Endothelial cell of umbilical vein (primary cell): ENCODE measurements around the gene CNPY1. TPM values are rescaled to one million over a fixed set of nuclear protein-coding genes. Genes with fewer than 3 reads are reported as not detected.

Experiments
- BruUV-seq: library from RNA; stranded (reverse); fragments of 400-500 nt; replicated peaks from 2 replicates; lab custom pipeline; 2021; lab: Mats Ljungman, UMichigan
- CTCF ChIA-PET: fragments of 300-600, 350-600 bp; sonication (Branson Sonifier 250); formaldehyde crosslinking; loops from one replicate; lab custom pipeline; 2021; ENCODE audit warnings: antibody characterized with exemption, inconsistent platforms; lab: Charles Lee
- POLR2A ChIA-PET: fragments of 300-600, 350-600 bp; sonication (Branson Sonifier 250); formaldehyde crosslinking; loops from one replicate; lab custom pipeline; 2021; ENCODE audit warnings: antibody characterized with exemption, inconsistent platforms; lab: Charles Lee
- DNase-seq: peaks from one replicate; pipeline ENCODE4 v3.0.0-alpha.2; 2011; ENCODE audit warnings: low read depth, low spot score
- FAIRE-seq: peaks from 2 replicates; lab custom pipeline; 2011; peaks lifted over from hg19 to GRCh38; lab: Jason Lieb, UNC
- H2AFZ ChIP-seq: 2 replicates; pipeline ENCODE4 v1.6.0; 2012; ENCODE audit warnings: low read depth, low read length, control low read depth, inconsistent platforms
- H3K27ac ChIP-seq: 2 replicates; pipeline ENCODE4 v1.5.1; 2011; ENCODE audit warnings: low read depth, mild to moderate bottlenecking, control low read depth, low read length, moderate library complexity; ENCODE audit not compliant: insufficient read depth
- H3K27me3 ChIP-seq, 2 experiments: 2 replicates each; pipeline versions ENCODE4 v1.6.0 to v1.6.1; 2011; ENCODE audit warnings: low read length in 2 of 2, mixed read lengths in 1 of 2; ENCODE audit not compliant: control insufficient read depth in 2 of 2, insufficient read depth in 2 of 2
- H3K36me3 ChIP-seq, 2 experiments: 2 replicates in 1 of 2; 3 replicates in 1 of 2; pipeline ENCODE4 v1.5.1; 2011; ENCODE audit warnings: low read length in 2 of 2, mild to moderate bottlenecking in 1 of 2, moderate library complexity in 1 of 2; ENCODE audit not compliant: control insufficient read depth in 2 of 2, insufficient read depth in 2 of 2; ENCODE audit errors: extremely low read depth in 1 of 2
- H3K4me1 ChIP-seq: 3 replicates; pipeline ENCODE4 v1.5.1; 2011; ENCODE audit warnings: mild to moderate bottlenecking, low read length; ENCODE audit not compliant: control insufficient read depth, insufficient read depth; ENCODE audit errors: extremely low read depth
- H3K4me2 ChIP-seq: 2 replicates; pipeline ENCODE4 v1.6.1; 2011; ENCODE audit warnings: low read length, control low read depth, mixed read lengths; ENCODE audit not compliant: insufficient read depth
- H3K4me3 ChIP-seq, 3 experiments: fragments of 200-600 bp in 1 of 3; sonication (generic), shearing (Covaris generic) in 1 of 3; replicated peaks in 1 of 3; 2 replicates each; pipeline ENCODE4 v1.5.1; 2011 to 2016; ENCODE audit warnings: control low read depth in 3 of 3, low read length in 3 of 3, mild to moderate bottlenecking in 2 of 3, inconsistent platforms in 1 of 3, low read depth in 1 of 3, moderate library complexity in 1 of 3; ENCODE audit not compliant: insufficient read depth in 1 of 3
- H3K79me2 ChIP-seq: 2 replicates; pipeline ENCODE4 v1.6.0; 2012; ENCODE audit warnings: low read length, inconsistent platforms; ENCODE audit not compliant: control insufficient read depth, insufficient read depth
- H3K9ac ChIP-seq: replicated peaks from 2 replicates; pipeline ENCODE3; 2011; ENCODE audit warnings: low read length, control low read depth; ENCODE audit not compliant: insufficient read depth; ENCODE audit errors: extremely low read depth
- H3K9me1 ChIP-seq: replicated peaks from 3 replicates; pipeline ENCODE4 v1.6.0; 2011; ENCODE audit warnings: mild to moderate bottlenecking, low read length; ENCODE audit not compliant: control insufficient read depth, insufficient read depth; ENCODE audit errors: extremely low read depth
- H3K9me3 ChIP-seq: replicated peaks from 2 replicates; pipeline ENCODE4 v1.5.1; 2012; ENCODE audit warnings: low read length, inconsistent platforms; ENCODE audit not compliant: control insufficient read depth, insufficient read depth
- H4K20me1 ChIP-seq: replicated peaks from 2 replicates; pipeline ENCODE3; 2011; ENCODE audit warnings: mild to moderate bottlenecking, low read length; ENCODE audit not compliant: control insufficient read depth, insufficient read depth; ENCODE audit errors: extremely low read depth
- EZH2 ChIP-seq: IDR thresholded peaks from 2 replicates; pipeline ENCODE4 v1.6.1; 2012; ENCODE audit warnings: borderline replicate concordance, low read depth, mild to moderate bottlenecking, moderate library complexity, low read length, inconsistent platforms; ENCODE audit not compliant: severe bottlenecking
- FOS ChIP-seq: IDR thresholded peaks from 2 replicates; pipeline ENCODE4 v1.6.1; 2011; ENCODE audit warnings: mild to moderate bottlenecking, low read length, moderate library complexity, borderline replicate concordance; ENCODE audit not compliant: insufficient read depth
- GATA2 ChIP-seq: IDR thresholded peaks from 2 replicates; pipeline ENCODE4 v1.7.0; 2011; ENCODE audit warnings: low read depth, mild to moderate bottlenecking, moderate library complexity, mixed read lengths, low read length; ENCODE audit not compliant: insufficient read length, insufficient read depth
- JUN ChIP-seq: IDR thresholded peaks from 2 replicates; pipeline ENCODE4 v1.6.1; 2011; ENCODE audit warnings: borderline replicate concordance, low read depth; ENCODE audit not compliant: insufficient read length, insufficient read depth
- MYC ChIP-seq: IDR thresholded peaks from one replicate; pipeline ENCODE4 v1.6.1; 2011; ENCODE audit warnings: mild to moderate bottlenecking, low read depth, low read length
- POLR2A ChIP-seq: IDR thresholded peaks from 2 replicates; pipeline ENCODE4 v1.6.1; 2012; ENCODE audit warnings: low read depth, mild to moderate bottlenecking, control low read depth, low read length
- POLR2AphosphoS5 ChIP-seq: IDR thresholded peaks from 2 replicates; pipeline ENCODE4 v1.6.1; 2012; ENCODE audit warnings: low read depth, mild to moderate bottlenecking, control low read depth, low read length, moderate library complexity; ENCODE audit not compliant: insufficient read depth
- dilution Hi-C: fragments of 300-500 bp; cut with MboI; formaldehyde crosslinking; loops from one replicate; pipeline ENCODE4 v1.15.0; 2019; ENCODE audit warnings: low sequenced_read_pairs; ENCODE audit not compliant: extremely low pct_ligation_motif_present
- intact Hi-C: fragments of 100-400 bp; cut with micrococcal nuclease; formaldehyde crosslinking; loops from one replicate; pipeline ENCODE4 v1.10.0; 2022
- polyA plus RNA-seq, 4 experiments: library from polyadenylated mRNA; depleted of rRNA in 3 of 4; stranded (reverse) in 3 of 4; unstranded in 1 of 4; fragments of >200 nt; gene quantifications; 2 replicates each; pipeline versions ENCODE4 v1.2.1 to v1.2.3, GENCODE V29; 2011 to 2012; ENCODE audit warnings: missing spikeins in 1 of 4
- total RNA-seq: library from RNA; stranded (reverse); gene quantifications from 2 replicates; pipeline ENCODE4 v1.2.3, GENCODE V29; 2021
- TF ChIP-seq, protein P1 (sequence below), 2 donors: IDR thresholded peaks; 1 replicate in 1 of 2; 2 replicates in 1 of 2; pipeline ENCODE4 v1.5.1; 2011; ENCODE audit warnings: low read length in 2 of 2, mild to moderate bottlenecking in 2 of 2, moderate library complexity in 2 of 2, control low read depth in 1 of 2, inconsistent platforms in 1 of 2, low read depth in 1 of 2; ENCODE audit not compliant: insufficient read depth in 1 of 2; ENCODE audit errors: extremely low read depth in 1 of 2
- TF ChIP-seq, protein P2 (sequence below): IDR thresholded peaks from 2 replicates; pipeline ENCODE4 v1.6.1; 2011; ENCODE audit not compliant: insufficient read depth, insufficient read length

The CNPY1 gene
- total and polyA plus RNA-seq, 2 donors (not counting 3 experiments of a cell fraction or from before 2014, with no cell fraction given) = not detected

DNA sequence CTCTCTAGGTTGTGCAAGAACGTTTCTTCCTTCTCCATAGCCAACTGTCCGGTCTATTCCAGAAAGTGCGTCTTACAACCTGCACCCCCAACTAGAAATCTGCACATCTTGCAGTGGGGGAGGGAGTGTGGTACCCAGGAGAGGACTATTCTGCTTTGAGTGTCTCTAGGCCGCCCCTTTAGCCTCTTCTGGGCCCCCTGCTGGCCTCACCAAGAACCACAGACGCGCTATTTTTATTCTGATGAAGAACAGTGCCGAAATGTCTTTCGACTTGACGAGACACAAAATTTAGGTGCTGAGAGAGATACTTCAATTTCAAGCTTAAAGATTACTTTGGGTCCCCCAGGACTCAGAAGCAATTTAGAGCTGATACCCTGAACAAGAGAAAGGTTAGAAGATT lies 1.0 kb downstream of the CNPY1 start:
- no TSS peak for BruUV-seq
- no peaks in the 10 kb centered on the region for H4K20me1 ChIP-seq
- FAIRE-seq (no peak), DNase-seq (no peak)
- no peaks in the 10 kb centered on the region for H3K4me1 ChIP-seq
- H3K4me3 ChIP-seq = no peak overlapping the region
- H3K4me2 ChIP-seq = no peak overlapping the region
- intact Hi-C loops = no loop called here
- TF ChIP-seq EZH2 = no peak
- TF ChIP-seq, protein P1, sequence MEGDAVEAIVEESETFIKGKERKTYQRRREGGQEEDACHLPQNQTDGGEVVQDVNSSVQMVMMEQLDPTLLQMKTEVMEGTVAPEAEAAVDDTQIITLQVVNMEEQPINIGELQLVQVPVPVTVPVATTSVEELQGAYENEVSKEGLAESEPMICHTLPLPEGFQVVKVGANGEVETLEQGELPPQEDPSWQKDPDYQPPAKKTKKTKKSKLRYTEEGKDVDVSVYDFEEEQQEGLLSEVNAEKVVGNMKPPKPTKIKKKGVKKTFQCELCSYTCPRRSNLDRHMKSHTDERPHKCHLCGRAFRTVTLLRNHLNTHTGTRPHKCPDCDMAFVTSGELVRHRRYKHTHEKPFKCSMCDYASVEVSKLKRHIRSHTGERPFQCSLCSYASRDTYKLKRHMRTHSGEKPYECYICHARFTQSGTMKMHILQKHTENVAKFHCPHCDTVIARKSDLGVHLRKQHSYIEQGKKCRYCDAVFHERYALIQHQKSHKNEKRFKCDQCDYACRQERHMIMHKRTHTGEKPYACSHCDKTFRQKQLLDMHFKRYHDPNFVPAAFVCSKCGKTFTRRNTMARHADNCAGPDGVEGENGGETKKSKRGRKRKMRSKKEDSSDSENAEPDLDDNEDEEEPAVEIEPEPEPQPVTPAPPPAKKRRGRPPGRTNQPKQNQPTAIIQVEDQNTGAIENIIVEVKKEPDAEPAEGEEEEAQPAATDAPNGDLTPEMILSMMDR (IDR thresholded peaks at IDR 0.05; ENCODE audit: extremely low read depth in 1 of 2, insufficient read depth in 1 of 2, low read depth in 1 of 2, low read length in 2 of 2) = no peak
- H2AFZ ChIP-seq = no peak overlapping the region
- ChIA-PET CTCF (no interaction called here), POLR2A (no interaction called here)
- no peak overlapping the region for H3K27ac ChIP-seq
- H3K79me2 ChIP-seq = no peaks in the 10 kb centered on the region
- H3K9ac ChIP-seq = no peak overlapping the region
- H3K36me3 ChIP-seq = no peaks in the 10 kb centered on the region
- H3K27me3 ChIP-seq = no peaks in the 10 kb centered on the region
- no peaks in the 10 kb centered on the region for H3K9me1 ChIP-seq
- no peaks in the 10 kb centered on the region for H3K9me3 ChIP-seq
- dilution Hi-C loops = no loop called here

DNA sequence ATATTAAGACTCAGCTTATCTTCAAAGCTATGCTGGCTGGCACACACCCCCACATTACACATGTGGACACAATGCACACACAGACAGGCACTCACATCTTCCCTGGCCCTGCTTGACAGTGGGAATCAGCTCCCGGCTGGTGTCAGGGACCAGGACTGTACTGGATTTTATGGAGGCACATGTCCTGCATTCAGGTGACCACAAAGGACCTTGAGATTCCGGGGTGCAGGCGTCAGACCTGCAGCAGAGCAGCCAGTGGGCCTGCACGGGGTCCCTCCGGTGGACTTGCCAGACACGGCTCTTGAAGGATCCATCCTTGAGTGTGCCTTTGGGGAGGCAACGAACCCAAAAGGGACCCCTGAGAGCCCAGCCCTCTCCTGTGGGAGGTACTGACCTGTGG lies 1.9 kb downstream of the CNPY1 start:
- dilution Hi-C loops = no loop called here
- CTCF ChIA-PET = no interaction called here
- BruUV-seq = no TSS peak
- no peaks in the 10 kb centered on the region for H3K36me3 ChIP-seq
- H3K4me2 ChIP-seq = no peak overlapping the region
- FAIRE-seq = no peak
- no peaks in the 10 kb centered on the region for H4K20me1 ChIP-seq
- POLR2A ChIA-PET = no interaction called here
- TF ChIP-seq FOS (no peak), MYC (no peak), JUN (no peak), POLR2AphosphoS5 (no peak), POLR2A (no peak), GATA2 (no peak), EZH2 (no peak)
- TF ChIP-seq, protein P2, sequence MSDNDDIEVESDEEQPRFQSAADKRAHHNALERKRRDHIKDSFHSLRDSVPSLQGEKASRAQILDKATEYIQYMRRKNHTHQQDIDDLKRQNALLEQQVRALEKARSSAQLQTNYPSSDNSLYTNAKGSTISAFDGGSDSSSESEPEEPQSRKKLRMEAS = no peak
- TF ChIP-seq, protein P1 (IDR thresholded peaks at IDR 0.05; ENCODE audit: extremely low read depth in 1 of 2, insufficient read depth in 1 of 2, low read depth in 1 of 2, low read length in 2 of 2) = no peak
- no peak overlapping the region for H3K9ac ChIP-seq
- no peak overlapping the region for H2AFZ ChIP-seq
- H3K9me3 ChIP-seq = no peaks in the 10 kb centered on the region
- H3K4me1 ChIP-seq = no peaks in the 10 kb centered on the region
- intact Hi-C loops = no loop called here
- H3K4me3 ChIP-seq = no peak overlapping the region
- no peaks in the 10 kb centered on the region for H3K27me3 ChIP-seq
- H3K27ac ChIP-seq = no peak overlapping the region
- no peak for DNase-seq
- no peaks in the 10 kb centered on the region for H3K9me1 ChIP-seq
- no peaks in the 10 kb centered on the region for H3K79me2 ChIP-seq
